ENCODE data around the gene SLC7A1.

SLC7A1 gene

GRCh38 chr13:29591310-29591709 lies 4.2 kb downstream of the SLC7A1 start:
- peaks cover 52% of the 10 kb centered on the region for H4K20me1 ChIP-seq (ENCODE audit: control insufficient read depth, insufficient read depth, low read depth, low read length)

DNA sequence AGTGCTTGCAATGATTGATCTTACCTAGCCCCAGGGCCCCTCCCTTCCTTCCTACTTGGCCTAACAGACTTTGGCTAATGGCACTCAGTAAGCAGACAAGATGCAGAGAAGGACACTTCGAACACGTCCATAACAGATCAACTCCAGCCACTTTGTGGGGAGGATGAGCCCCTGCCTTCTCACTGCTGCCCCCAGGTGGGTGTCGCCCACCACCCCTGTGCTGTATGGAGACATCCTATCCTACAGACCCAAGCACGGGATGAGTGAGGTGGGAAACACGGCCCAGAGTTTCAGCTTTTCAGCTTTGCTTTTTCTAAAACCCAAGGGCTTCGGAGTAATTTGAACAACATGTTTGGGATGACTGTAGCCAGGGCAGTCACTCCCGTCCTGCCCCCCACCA lies 5.5 kb downstream of the SLC7A1 start:
- no peaks in the 10 kb centered on the region for H3K27me3 ChIP-seq (ENCODE audit: control insufficient read depth, low read length)
- no peaks in the 10 kb centered on the region for H3K9me3 ChIP-seq (ENCODE audit: control insufficient read depth, insufficient read depth, low read length)
- H3K36me3 ChIP-seq (ENCODE audit: control insufficient read depth, low read length), result peaks cover 91% of the 10 kb centered on the region
- TF ChIP-seq EZH2phosphoT487 (IDR thresholded peaks at IDR 0.05; ENCODE audit: borderline replicate concordance, low read length) (no peak), CTCF (IDR thresholded peaks at IDR 0.05; ENCODE audit: low read depth, low read length, poor library complexity, severe bottlenecking) (peak; percentile 44)
- no peak overlapping the region for H3K4me2 ChIP-seq (ENCODE audit: low read length)
- H3K4me1 ChIP-seq (ENCODE audit: control insufficient read depth, low read length), result peaks cover 24% of the 10 kb centered on the region
- no peak overlapping the region for H3K27ac ChIP-seq (ENCODE audit: low read depth, low read length)
- peaks cover 100% of the 10 kb centered on the region for H3K79me2 ChIP-seq (ENCODE audit: control insufficient read depth, low read length)
- no peak overlapping the region for H3K4me3 ChIP-seq (ENCODE audit: low read length)
- H4K20me1 ChIP-seq (ENCODE audit: control insufficient read depth, insufficient read depth, low read depth, low read length), result peaks cover 60% of the 10 kb centered on the region
- no peaks in the 10 kb centered on the region for H3K9me2 ChIP-seq (replicated peaks; ENCODE audit: control insufficient read depth, low read length)
- no peaks in the 10 kb centered on the region for H3F3A ChIP-seq (ENCODE audit: control insufficient read depth, insufficient read depth)

More at GRCh38 chr13:29591310-29591709, 4.2 kb downstream of the SLC7A1 start:
- peak overlapping the region; percentile 89; the same call in 1 of the 2 replicates for H3K4me2 ChIP-seq (ENCODE audit: low read length)
- peaks cover 29% of the 10 kb centered on the region for H3K4me1 ChIP-seq (ENCODE audit: control insufficient read depth, low read length)
- H3K4me3 ChIP-seq (ENCODE audit: low read length), result no peak overlapping the region
- no peaks in the 10 kb centered on the region for H3K27me3 ChIP-seq (ENCODE audit: control insufficient read depth, low read length)
- H3K9me3 ChIP-seq (ENCODE audit: control insufficient read depth, insufficient read depth, low read length), result no peaks in the 10 kb centered on the region
- H3K79me2 ChIP-seq (ENCODE audit: control insufficient read depth, low read length), result peaks cover 95% of the 10 kb centered on the region
- peaks cover 88% of the 10 kb centered on the region for H3K36me3 ChIP-seq (ENCODE audit: control insufficient read depth, low read length)
- H3K9me2 ChIP-seq (replicated peaks; ENCODE audit: control insufficient read depth, low read length), result no peaks in the 10 kb centered on the region
- H3K27ac ChIP-seq (ENCODE audit: low read depth, low read length), result no peak overlapping the region
- TF ChIP-seq EZH2phosphoT487 (IDR thresholded peaks at IDR 0.05; ENCODE audit: borderline replicate concordance, low read length), result no peak
- TF ChIP-seq CTCF (IDR thresholded peaks at IDR 0.05; ENCODE audit: low read depth, low read length, poor library complexity, severe bottlenecking), result no peak
- no peaks in the 10 kb centered on the region for H3F3A ChIP-seq (ENCODE audit: control insufficient read depth, insufficient read depth)

- no peak overlapping the region for H3K27ac ChIP-seq (ENCODE audit: low read depth, low read length)
- no peaks in the 10 kb centered on the region for H3F3A ChIP-seq (ENCODE audit: control insufficient read depth, insufficient read depth)
- H3K4me2 ChIP-seq (ENCODE audit: low read length), result no peak overlapping the region
- peaks cover 24% of the 10 kb centered on the region for H3K4me1 ChIP-seq (ENCODE audit: control insufficient read depth, low read length)
- H3K36me3 ChIP-seq (ENCODE audit: control insufficient read depth, low read length), result peaks cover 87% of the 10 kb centered on the region
- H3K9me2 ChIP-seq (replicated peaks; ENCODE audit: control insufficient read depth, low read length), result no peaks in the 10 kb centered on the region
- peaks cover 66% of the 10 kb centered on the region for H4K20me1 ChIP-seq (ENCODE audit: control insufficient read depth, insufficient read depth, low read depth, low read length)
- H3K9me3 ChIP-seq (ENCODE audit: control insufficient read depth, insufficient read depth, low read length), result no peaks in the 10 kb centered on the region
- peaks cover 100% of the 10 kb centered on the region for H3K79me2 ChIP-seq (ENCODE audit: control insufficient read depth, low read length)
- no peak for TF ChIP-seq EZH2phosphoT487 (IDR thresholded peaks at IDR 0.05; ENCODE audit: borderline replicate concordance, low read length)
- TF ChIP-seq CTCF (IDR thresholded peaks at IDR 0.05; ENCODE audit: low read depth, low read length, poor library complexity, severe bottlenecking), result no peak
- no peaks in the 10 kb centered on the region for H3K27me3 ChIP-seq (ENCODE audit: control insufficient read depth, low read length)
- no peak overlapping the region for H3K4me3 ChIP-seq (ENCODE audit: low read length)
Measured at GRCh38 chr13:29589234-29589633, 6.3 kb downstream of the SLC7A1 start.

Data from DOHH2 (cell line).